HT1080 (cell line): Measurements from ENCODE around the gene EXOC3L4. TPM values are rescaled to one million over a fixed set of nuclear protein-coding genes. Genes with fewer than 3 reads are reported as not detected.
A peak's percentile ranks its signal among the peaks of the same experiment; 100 is the strongest.

Experiments used
- DNase-seq: peaks from one replicate; pipeline ENCODE4 v3.0.0-alpha.2; 2015; ENCODE audit warnings: low read depth
- total RNA-seq: library from RNA; depleted of rRNA; stranded (reverse); fragments of >200 nt; shearing (Covaris generic); gene quantifications from 2 replicates; pipeline ENCODE4 v1.2.3, GENCODE V29; 2014

The EXOC3L4 gene
- total RNA-seq, 1 experiment from 2014 or later: not detected

- DNase-seq: no peak
Measured at GRCh38 chr14:103090481-103091020, 4.0 kb upstream of the EXOC3L4 start.

GRCh38 chr14:103091041-103091882, 3.3 kb upstream of the EXOC3L4 start:
- DNase-seq: peak; percentile 24

- DNase-seq: no peak
Measured at GRCh38 chr14:103091883-103092222, 2.7 kb upstream of the EXOC3L4 start.

GRCh38 chr14:103093856-103094405, 594 bp upstream of the EXOC3L4 start:
- no peak for DNase-seq

GRCh38 chr14:103095210-103095778, 769 bp downstream of the EXOC3L4 start:
- DNase-seq: no peak

GRCh38 chr14:103096387-103096786, 1.9 kb downstream of the EXOC3L4 start:
- no peak for DNase-seq

- no peak for DNase-seq
Measured at GRCh38 chr14:103097244-103097993, 2.9 kb downstream of the EXOC3L4 start.

GRCh38 chr14:103097994-103098957, 3.8 kb downstream of the EXOC3L4 start:
- DNase-seq: no peak

- no peak for DNase-seq
Measured at GRCh38 chr14:103099081-103099732, 4.7 kb downstream of the EXOC3L4 start.

- DNase-seq: no peak
Measured at GRCh38 chr14:103099733-103100280, 5.3 kb downstream of the EXOC3L4 start.

GRCh38 chr14:103100281-103101121, 6.0 kb downstream of the EXOC3L4 start:
- no peak for DNase-seq

GRCh38 chr14:103101257-103101962, 6.9 kb downstream of the EXOC3L4 start:
- DNase-seq: no peak

- no peak for DNase-seq
Measured at GRCh38 chr14:103101963-103102688, 7.6 kb downstream of the EXOC3L4 start.

GRCh38 chr14:103102689-103103260, 8.2 kb downstream of the EXOC3L4 start:
- no peak for DNase-seq

GRCh38 chr14:103103461-103104388, 9.2 kb downstream of the EXOC3L4 start:
- peak; percentile 68 for DNase-seq

- DNase-seq: no peak
Measured at GRCh38 chr14:103104389-103104653, 9.8 kb downstream of the EXOC3L4 start.
